ENCODE data around the gene ETAA1.

Gene ETAA1

GRCh38 chr2:67397143-67397986 lies at the start of gene ETAA1:
Gene ETAA1, plus strand, starts transcription at chr2:67397333. Its CDS starts 116 bp downstream, at chr2:67397449.
- H3K4me3 ChIP-seq (replicated peaks; ENCODE audit: low read depth, low read length), result peak within 1 kb of the TSS; percentile 79
- no peak for TF ChIP-seq CTCF (IDR thresholded peaks at IDR 0.05; ENCODE audit: low read length, missing control alignments)
- DNase-seq (ENCODE audit: low read depth), result peak; percentile 92

- H3K4me3 ChIP-seq (replicated peaks; ENCODE audit: low read depth, low read length), result no peak overlapping the region
- DNase-seq (ENCODE audit: low read depth), result no peak
- TF ChIP-seq CTCF (IDR thresholded peaks at IDR 0.05; ENCODE audit: low read length, missing control alignments), result no peak
Measured at GRCh38 chr2:67366832-67367412, 30.2 kb upstream of the ETAA1 start.

- peak overlapping the region; percentile 30 for H3K4me3 ChIP-seq (replicated peaks; ENCODE audit: low read depth, low read length)
- no peak for TF ChIP-seq CTCF (IDR thresholded peaks at IDR 0.05; ENCODE audit: low read length, missing control alignments)
- peak; percentile 72 for DNase-seq (ENCODE audit: low read depth)
Measured at GRCh38 chr2:67374481-67374880, 22.7 kb upstream of the ETAA1 start.

- no peak for TF ChIP-seq CTCF (IDR thresholded peaks at IDR 0.05; ENCODE audit: low read length, missing control alignments)
- peak; percentile 20 for DNase-seq (ENCODE audit: low read depth)
- H3K4me3 ChIP-seq (replicated peaks; ENCODE audit: low read depth, low read length), result no peak overlapping the region
Measured at GRCh38 chr2:67374949-67375348, 22.2 kb upstream of the ETAA1 start.

GRCh38 chr2:67378555-67378954 lies 18.6 kb upstream of the ETAA1 start:
- DNase-seq (ENCODE audit: low read depth), result no peak
- no peak overlapping the region for H3K4me3 ChIP-seq (replicated peaks; ENCODE audit: low read depth, low read length)
- TF ChIP-seq CTCF (IDR thresholded peaks at IDR 0.05; ENCODE audit: low read length, missing control alignments), result no peak

- no peak overlapping the region for H3K4me3 ChIP-seq (replicated peaks; ENCODE audit: low read depth, low read length)
- TF ChIP-seq CTCF (IDR thresholded peaks at IDR 0.05; ENCODE audit: low read length, missing control alignments), result no peak
- no peak for DNase-seq (ENCODE audit: low read depth)
Measured at GRCh38 chr2:67379048-67379447, 18.1 kb upstream of the ETAA1 start.
